Measurements from ENCODE around the gene AKIRIN1.
A peak's percentile ranks its signal among the peaks of the same experiment; 100 is the strongest.
"Not testable (repeated sequence)": the region's sequence is repeated elsewhere in the genome, so short reads cannot be mapped to it uniquely, and the experiment has no call there.

Gene AKIRIN1

GRCh38 chr1:38990738-38991637 is at the start of gene AKIRIN1:
Gene AKIRIN1 (plus strand): TSS chr1:38991276. CDS start chr1:38991381, 105 bp downstream.
- peak; percentile 97 for DNase-seq (ENCODE audit: low spot score)

- DNase-seq (ENCODE audit: low spot score) = no peak
Observed at GRCh38 chr1:38941527-38942019, 49.5 kb upstream of the AKIRIN1 start, which contains the start of gene RHBDL2. Gene RHBDL2 (minus strand): TSS chr1:38941830. CDS start chr1:38919212, 22,618 bp downstream.

- DNase-seq (ENCODE audit: low spot score) = no peak
Observed at GRCh38 chr1:38942664-38943428, 48.2 kb upstream of the AKIRIN1 start.

- DNase-seq (ENCODE audit: low spot score) = no peak
Observed at GRCh38 chr1:38944547-38944946, 46.5 kb upstream of the AKIRIN1 start.

- no peak for DNase-seq (ENCODE audit: low spot score)
Observed at GRCh38 chr1:38950553-38950952, 40.5 kb upstream of the AKIRIN1 start.

- no peak for DNase-seq (ENCODE audit: low spot score)
Observed at GRCh38 chr1:38953433-38953860, 37.6 kb upstream of the AKIRIN1 start.

GRCh38 chr1:38958967-38959366 is 32.1 kb upstream of the AKIRIN1 start:
- DNase-seq (ENCODE audit: low spot score) = no peak

- DNase-seq (ENCODE audit: low spot score) = no peak
Observed at GRCh38 chr1:38962113-38962512, 29.0 kb upstream of the AKIRIN1 start.

GRCh38 chr1:38962560-38962959 is 28.5 kb upstream of the AKIRIN1 start:
- DNase-seq (ENCODE audit: low spot score) = no peak

GRCh38 chr1:38964140-38964548 is 26.9 kb upstream of the AKIRIN1 start:
- peak; percentile 20 for DNase-seq (ENCODE audit: low spot score)

GRCh38 chr1:38973145-38973544 is 17.9 kb upstream of the AKIRIN1 start:
- DNase-seq (ENCODE audit: low spot score) = not testable (repeated sequence)

- no peak for DNase-seq (ENCODE audit: low spot score)
Observed at GRCh38 chr1:38973659-38974437, 17.2 kb upstream of the AKIRIN1 start.

- peak; percentile 77 for DNase-seq (ENCODE audit: low spot score)
Observed at GRCh38 chr1:38977399-38978244, 13.5 kb upstream of the AKIRIN1 start.

GRCh38 chr1:38978245-38978542 is 12.9 kb upstream of the AKIRIN1 start:
- not testable (repeated sequence) for DNase-seq (ENCODE audit: low spot score)

GRCh38 chr1:38979380-38979779 is 11.7 kb upstream of the AKIRIN1 start:
- not testable (repeated sequence) for DNase-seq (ENCODE audit: low spot score)

- no peak for DNase-seq (ENCODE audit: low spot score)
Observed at GRCh38 chr1:38989979-38990378, 1.1 kb upstream of the AKIRIN1 start.

GRCh38 chr1:38990386-38990737 is 714 bp upstream of the AKIRIN1 start:
- DNase-seq (ENCODE audit: low spot score) = no peak

- peak; percentile 11 for DNase-seq (ENCODE audit: low spot score)
Observed at GRCh38 chr1:38991638-38992411, 749 bp downstream of the AKIRIN1 start.

- no peak for DNase-seq (ENCODE audit: low spot score)
Observed at GRCh38 chr1:38992412-38993111, 1.5 kb downstream of the AKIRIN1 start.

- DNase-seq (ENCODE audit: low spot score) = no peak
Observed at GRCh38 chr1:38994196-38994595, 3.1 kb downstream of the AKIRIN1 start.

Data from CD4-positive, alpha-beta T cell treated with Interleukin-2 at 100 ng/mL for 4 hours (primary cell).